Measurements from ENCODE around the gene THSD4.

The THSD4 gene

DNA sequence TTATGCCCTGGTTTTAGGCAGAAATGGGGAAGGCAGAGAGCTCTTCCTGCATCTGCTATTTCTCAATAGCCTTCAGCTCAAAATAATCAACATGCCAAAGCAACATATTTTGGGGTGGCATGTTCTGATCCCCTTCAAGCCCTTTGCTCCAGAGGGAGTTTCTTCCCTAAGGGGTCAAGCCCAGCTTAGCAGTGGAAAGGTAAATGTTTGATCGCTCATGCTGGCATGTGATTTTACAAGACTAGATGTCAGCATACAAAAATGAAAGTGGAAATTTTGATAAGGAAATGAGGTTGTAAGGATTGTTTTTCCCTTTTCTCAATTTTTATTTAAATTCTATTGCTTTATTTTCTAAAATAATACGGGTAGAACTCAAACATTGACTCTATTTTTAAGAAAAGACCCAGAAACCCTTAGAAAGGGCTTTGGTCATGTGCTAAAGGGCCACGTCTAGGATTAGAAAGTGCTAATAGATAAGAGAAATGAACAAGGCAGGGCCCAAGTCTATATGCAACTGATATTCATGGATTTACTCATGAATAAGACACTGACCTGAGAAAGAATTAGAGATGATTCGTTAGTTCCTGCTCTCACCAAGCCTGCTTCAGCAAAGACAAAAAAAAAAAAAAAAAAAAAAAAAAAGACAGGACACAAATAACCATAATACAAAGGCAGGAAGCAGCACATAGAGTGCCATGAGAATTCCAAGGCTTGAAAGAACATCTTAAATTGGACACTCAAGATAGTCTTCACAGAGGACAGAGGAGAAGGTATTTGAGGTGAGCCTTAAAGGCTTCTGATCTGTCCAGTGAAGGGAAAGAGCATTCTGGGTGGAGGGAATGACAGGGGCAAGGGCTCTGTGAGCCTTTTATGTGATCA is 640.1 kb downstream of the THSD4 start:
- Mint-ChIP-seq H3K4me3 (no peak overlapping the region), H3K9me3 (peaks cover 3% of the 10 kb centered on the region), H3K27me3 (no peaks in the 10 kb centered on the region), H3K36me3 (ENCODE audit: low read depth) (no peaks in the 10 kb centered on the region), H3K27ac (no peak overlapping the region), H3K4me1 (ENCODE audit: low read depth) (no peaks in the 10 kb centered on the region)
- intact Hi-C loops (cut with micrococcal nuclease), result no loop called here

GRCh38 chr15:71756599-71757352 is 641.5 kb downstream of the THSD4 start:
- Mint-ChIP-seq H3K27me3 (peaks cover 2% of the 10 kb centered on the region), H3K4me1 (ENCODE audit: low read depth) (no peaks in the 10 kb centered on the region), H3K27ac (no peak overlapping the region), H3K36me3 (ENCODE audit: low read depth) (no peaks in the 10 kb centered on the region), H3K4me3 (no peak overlapping the region), H3K9me3 (peaks cover 17% of the 10 kb centered on the region)
- intact Hi-C loops (cut with micrococcal nuclease), result no loop called here

DNA sequence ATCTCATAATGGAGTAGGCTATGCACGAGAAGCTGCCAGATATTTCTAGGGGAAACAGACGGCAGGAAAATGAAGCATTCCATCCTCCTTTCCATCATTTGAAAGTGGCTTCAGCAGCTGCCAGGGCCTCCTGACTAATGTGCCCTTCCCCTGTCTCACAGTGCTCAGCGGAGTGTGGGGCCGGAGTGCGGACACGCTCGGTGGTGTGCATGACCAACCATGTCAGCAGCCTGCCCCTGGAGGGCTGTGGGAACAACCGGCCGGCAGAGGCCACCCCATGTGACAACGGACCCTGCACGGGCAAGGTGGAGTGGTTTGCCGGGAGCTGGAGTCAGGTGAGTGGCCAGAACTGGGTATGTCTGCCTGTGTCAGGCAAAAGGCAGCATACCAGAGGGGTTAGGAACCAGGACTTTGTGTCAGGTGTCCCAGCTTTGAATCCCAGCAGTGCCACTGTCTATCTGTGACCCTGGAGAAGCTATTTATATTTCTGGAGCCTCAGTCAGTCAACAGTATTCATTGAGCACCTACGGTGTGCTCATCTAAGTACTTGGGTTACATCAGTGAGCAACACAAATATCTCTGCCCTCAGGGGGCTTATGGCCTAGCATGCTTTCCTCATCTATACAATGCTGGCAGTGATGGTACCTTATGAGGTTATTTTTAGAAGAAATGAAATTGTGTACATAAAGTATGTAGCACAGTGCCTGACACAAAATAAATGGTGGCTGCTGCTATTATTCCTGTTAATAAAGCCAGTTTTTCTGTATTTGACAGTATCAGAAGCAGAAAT is 642.7 kb downstream of the THSD4 start:
- peaks cover 2% of the 10 kb centered on the region for H3K27me3 Mint-ChIP-seq
- no peak overlapping the region for H3K4me3 Mint-ChIP-seq
- H3K36me3 Mint-ChIP-seq (ENCODE audit: low read depth), result no peaks in the 10 kb centered on the region
- H3K4me1 Mint-ChIP-seq (ENCODE audit: low read depth), result no peaks in the 10 kb centered on the region
- intact Hi-C loops (cut with micrococcal nuclease), result no loop called here
- peaks cover 19% of the 10 kb centered on the region for H3K9me3 Mint-ChIP-seq
- no peak overlapping the region for H3K27ac Mint-ChIP-seq

DNA sequence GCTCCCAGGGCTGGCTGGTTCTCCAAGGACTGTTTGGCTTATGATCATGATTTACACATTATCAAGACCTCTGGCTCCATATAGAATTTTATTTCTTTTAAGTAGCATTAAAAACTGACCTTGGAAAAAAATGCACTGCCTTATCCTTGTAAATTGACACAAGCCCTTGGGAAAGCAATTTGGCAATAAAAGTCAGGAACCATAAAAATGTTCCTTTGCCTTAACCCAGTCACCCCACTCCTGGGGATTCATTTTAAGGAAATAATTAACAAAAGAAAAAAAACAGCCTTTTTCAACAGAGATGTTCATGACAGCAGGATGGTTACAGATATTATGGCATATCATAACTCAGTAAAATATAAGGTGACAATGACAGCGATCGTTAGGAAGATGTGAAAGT is 643.4 kb downstream of the THSD4 start:
- H3K4me1 Mint-ChIP-seq (ENCODE audit: low read depth), result no peaks in the 10 kb centered on the region
- intact Hi-C loops (cut with micrococcal nuclease), result no loop called here
- H3K27ac Mint-ChIP-seq, result no peak overlapping the region
- no peaks in the 10 kb centered on the region for H3K36me3 Mint-ChIP-seq (ENCODE audit: low read depth)
- peaks cover 19% of the 10 kb centered on the region for H3K9me3 Mint-ChIP-seq
- no peak overlapping the region for H3K4me3 Mint-ChIP-seq
- H3K27me3 Mint-ChIP-seq, result peaks cover 2% of the 10 kb centered on the region

GRCh38 chr15:71760852-71761251 is 645.6 kb downstream of the THSD4 start:
- Mint-ChIP-seq H3K4me1 (ENCODE audit: low read depth) (no peaks in the 10 kb centered on the region), H3K9me3 (peaks cover 19% of the 10 kb centered on the region)

GRCh38 chr15:71761649-71762048 is 646.4 kb downstream of the THSD4 start:
- Mint-ChIP-seq H3K4me1 (ENCODE audit: low read depth) (no peaks in the 10 kb centered on the region), H3K27me3 (peaks cover 6% of the 10 kb centered on the region), H3K36me3 (ENCODE audit: low read depth) (no peaks in the 10 kb centered on the region), H3K27ac (no peak overlapping the region), H3K9me3 (peaks cover 19% of the 10 kb centered on the region), H3K4me3 (no peak overlapping the region)
- intact Hi-C loops (cut with micrococcal nuclease), result no loop called here

More at GRCh38 chr15:71760852-71761251, 645.6 kb downstream of the THSD4 start:
- Mint-ChIP-seq H3K27ac (no peak overlapping the region), H3K36me3 (ENCODE audit: low read depth) (no peaks in the 10 kb centered on the region), H3K27me3 (peaks cover 2% of the 10 kb centered on the region), H3K4me3 (no peak overlapping the region)
- intact Hi-C loops (cut with micrococcal nuclease), result no loop called here

DNA sequence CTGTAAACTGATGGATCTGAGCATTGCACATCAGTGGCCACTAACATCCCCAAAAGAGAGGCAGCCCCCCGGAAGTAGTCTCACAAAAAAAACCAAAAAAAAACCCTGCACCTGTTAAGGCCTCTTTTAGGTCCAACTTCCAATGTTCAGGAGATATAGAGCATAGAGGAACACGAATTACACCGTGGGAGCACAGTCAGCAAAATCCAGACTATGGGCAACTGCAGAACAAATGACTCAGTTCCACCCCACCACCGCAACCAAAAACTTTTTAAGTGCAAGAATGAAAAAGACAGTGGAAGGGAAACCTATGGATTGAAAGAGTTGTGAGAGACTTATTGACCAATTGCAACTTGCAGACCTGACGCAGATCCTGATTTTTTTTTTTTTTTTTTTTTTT is 652.9 kb downstream of the THSD4 start:
- no peak overlapping the region for H3K4me3 Mint-ChIP-seq
- H3K36me3 Mint-ChIP-seq (ENCODE audit: low read depth), result no peaks in the 10 kb centered on the region
- no peaks in the 10 kb centered on the region for H3K9me3 Mint-ChIP-seq
- intact Hi-C loops (cut with micrococcal nuclease), result no loop called here
- H3K27me3 Mint-ChIP-seq, result peaks cover 6% of the 10 kb centered on the region
- no peak overlapping the region for H3K27ac Mint-ChIP-seq
- no peaks in the 10 kb centered on the region for H3K4me1 Mint-ChIP-seq (ENCODE audit: low read depth)

DNA sequence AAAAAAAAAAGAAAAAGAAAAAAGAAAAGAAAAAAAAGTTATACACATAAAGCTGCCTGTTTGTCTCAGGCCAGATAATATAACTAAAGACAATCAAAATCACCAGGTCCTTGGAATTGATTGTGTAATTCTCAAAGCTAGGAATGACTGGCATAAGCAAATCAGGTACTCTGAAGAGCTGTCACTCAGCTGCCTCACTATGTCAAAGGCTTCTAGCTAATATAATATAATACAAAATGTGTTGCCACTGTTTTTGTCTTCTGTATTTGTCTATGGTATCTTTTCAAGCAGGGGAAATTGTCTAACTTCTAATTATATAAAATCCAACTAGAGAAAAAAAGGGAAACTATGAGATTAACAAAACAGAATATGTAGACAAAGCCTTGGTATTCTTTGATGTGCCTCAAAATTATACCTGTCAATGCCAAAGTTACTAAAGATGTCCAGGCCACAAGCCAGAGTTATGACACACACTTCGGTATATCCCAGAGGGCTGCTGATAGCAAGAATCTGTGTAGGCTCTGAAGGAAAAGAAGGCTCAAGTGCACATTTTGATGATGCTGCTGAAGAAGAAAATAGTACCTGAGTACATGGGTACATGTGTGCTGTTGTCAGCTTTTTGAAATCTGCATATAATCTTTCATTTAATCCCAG is 658.1 kb downstream of the THSD4 start:
- Mint-ChIP-seq H3K36me3 (ENCODE audit: low read depth) (no peaks in the 10 kb centered on the region), H3K9me3 (no peaks in the 10 kb centered on the region), H3K27ac (no peak overlapping the region), H3K27me3 (no peaks in the 10 kb centered on the region), H3K4me1 (ENCODE audit: low read depth) (no peaks in the 10 kb centered on the region), H3K4me3 (no peak overlapping the region)
- intact Hi-C loops (cut with micrococcal nuclease), result no loop called here

GRCh38 chr15:71775856-71776255 is 660.6 kb downstream of the THSD4 start:
- H3K36me3 Mint-ChIP-seq (ENCODE audit: low read depth), result no peaks in the 10 kb centered on the region
- H3K9me3 Mint-ChIP-seq, result no peaks in the 10 kb centered on the region
- no peak overlapping the region for H3K27ac Mint-ChIP-seq
- H3K4me1 Mint-ChIP-seq (ENCODE audit: low read depth), result peaks cover 7% of the 10 kb centered on the region
- no peaks in the 10 kb centered on the region for H3K27me3 Mint-ChIP-seq
- H3K4me3 Mint-ChIP-seq, result no peak overlapping the region
- intact Hi-C loops (cut with micrococcal nuclease), result no loop called here

GRCh38 chr15:71776304-71776703 is 661.0 kb downstream of the THSD4 start:
- no peaks in the 10 kb centered on the region for H3K36me3 Mint-ChIP-seq (ENCODE audit: low read depth)
- H3K27me3 Mint-ChIP-seq, result no peaks in the 10 kb centered on the region
- no peak overlapping the region for H3K4me3 Mint-ChIP-seq
- intact Hi-C loops (cut with micrococcal nuclease), result no loop called here
- H3K27ac Mint-ChIP-seq, result no peak overlapping the region
- no peaks in the 10 kb centered on the region for H3K9me3 Mint-ChIP-seq
- peaks cover 7% of the 10 kb centered on the region for H3K4me1 Mint-ChIP-seq (ENCODE audit: low read depth)

- no peak overlapping the region for H3K4me3 Mint-ChIP-seq
Observed at GRCh38 chr15:71777216-71777943, 662.1 kb downstream of the THSD4 start.

DNA sequence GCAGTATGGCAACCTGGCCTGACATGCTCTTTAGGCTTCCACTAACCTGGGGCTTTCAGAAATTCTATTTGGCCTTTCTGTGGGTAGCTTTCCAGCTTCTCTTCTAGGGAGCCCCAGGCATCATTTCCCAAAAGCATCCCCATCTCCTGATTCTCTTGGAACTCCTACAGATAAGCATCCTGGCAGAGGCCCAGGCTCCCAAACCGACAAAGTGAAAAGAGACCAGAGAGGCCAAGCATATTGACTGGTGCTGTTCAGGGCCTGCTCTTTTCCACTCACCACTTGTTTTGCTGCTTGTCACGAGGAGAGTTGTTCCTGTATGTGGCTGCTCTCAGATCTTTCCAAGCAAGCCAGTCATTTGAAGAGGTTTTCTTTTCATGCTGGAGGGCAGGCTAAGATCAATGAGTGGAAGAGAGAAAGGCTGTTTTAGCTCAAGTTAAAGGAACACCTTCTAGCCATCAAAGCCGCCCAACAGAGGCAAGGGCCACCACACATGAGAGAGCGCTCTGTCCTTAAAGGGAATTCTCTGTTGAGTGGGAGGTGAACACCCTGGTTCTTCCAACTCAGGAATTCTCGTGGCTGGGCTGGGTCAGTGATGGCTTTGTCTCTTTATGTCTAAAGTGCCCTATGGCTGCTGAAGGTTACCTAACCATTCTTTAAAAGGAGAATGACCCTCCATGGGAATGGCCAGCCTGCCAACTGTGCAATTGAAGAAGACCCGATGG is 664.0 kb downstream of the THSD4 start:
- H3K4me1 Mint-ChIP-seq (ENCODE audit: low read depth), result peaks cover 7% of the 10 kb centered on the region
- no peak overlapping the region for H3K4me3 Mint-ChIP-seq
- H3K9me3 Mint-ChIP-seq, result no peaks in the 10 kb centered on the region
- intact Hi-C loops (cut with micrococcal nuclease), result no loop called here
- no peak overlapping the region for H3K27ac Mint-ChIP-seq
- no peaks in the 10 kb centered on the region for H3K27me3 Mint-ChIP-seq
- H3K36me3 Mint-ChIP-seq (ENCODE audit: low read depth), result no peaks in the 10 kb centered on the region

More at GRCh38 chr15:71777216-71777943, 662.1 kb downstream of the THSD4 start:
- H3K4me1 Mint-ChIP-seq (ENCODE audit: low read depth), result peaks cover 7% of the 10 kb centered on the region
- H3K36me3 Mint-ChIP-seq (ENCODE audit: low read depth), result no peaks in the 10 kb centered on the region
- no peaks in the 10 kb centered on the region for H3K9me3 Mint-ChIP-seq
- no peaks in the 10 kb centered on the region for H3K27me3 Mint-ChIP-seq
- intact Hi-C loops (cut with micrococcal nuclease), result no loop called here
- H3K27ac Mint-ChIP-seq, result no peak overlapping the region
